Neutrophil (primary cell): ENCODE results near the gene PDE7B.

Experiments
- H3K27ac ChIP-seq: fragments of 200-600 bp; sonication (generic); 2 replicates; pipeline ENCODE4 v1.5.1; 2016; ENCODE audit warnings: mild to moderate bottlenecking, moderate library complexity
- H3K27me3 ChIP-seq: fragments of 200-600 bp; sonication (generic); 2 replicates; pipeline ENCODE4 v1.6.0; 2016; ENCODE audit warnings: mild to moderate bottlenecking
- H3K36me3 ChIP-seq: fragments of 200-600 bp; sonication (generic); 2 replicates; pipeline ENCODE4 v1.5.1; 2017
- H3K4me1 ChIP-seq, 2 experiments: fragments of 200-600 bp in 1 of 2; sonication (generic) in 1 of 2; 1 replicate in 1 of 2; 2 replicates in 1 of 2; pipeline versions ENCODE4 v1.5.1 to v1.6.1; 2013 to 2016; ENCODE audit warnings: low read depth in 1 of 2, low read length in 1 of 2, mild to moderate bottlenecking in 1 of 2, moderate library complexity in 1 of 2; ENCODE audit not compliant: control insufficient read depth in 1 of 2, insufficient read depth in 1 of 2
- H3K4me3 ChIP-seq, 2 experiments: fragments of 200-600 bp in 1 of 2; sonication (generic) in 1 of 2; 1 replicate in 1 of 2; 2 replicates in 1 of 2; pipeline ENCODE4 v1.5.1; 2013 to 2016; ENCODE audit warnings: low read depth in 1 of 2, low read length in 1 of 2, mild to moderate bottlenecking in 1 of 2, moderate library complexity in 1 of 2
- H3K9me3 ChIP-seq: fragments of 200-600 bp; sonication (generic); 2 replicates; pipeline ENCODE4 v1.5.1; 2016
- TF ChIP-seq, protein P1 (sequence below): fragments of 200-600 bp; sonication (generic); IDR thresholded peaks from 2 replicates; pipeline ENCODE4 v1.5.1; 2016; ENCODE audit warnings: antibody characterized with exemption

PDE7B gene

DNA sequence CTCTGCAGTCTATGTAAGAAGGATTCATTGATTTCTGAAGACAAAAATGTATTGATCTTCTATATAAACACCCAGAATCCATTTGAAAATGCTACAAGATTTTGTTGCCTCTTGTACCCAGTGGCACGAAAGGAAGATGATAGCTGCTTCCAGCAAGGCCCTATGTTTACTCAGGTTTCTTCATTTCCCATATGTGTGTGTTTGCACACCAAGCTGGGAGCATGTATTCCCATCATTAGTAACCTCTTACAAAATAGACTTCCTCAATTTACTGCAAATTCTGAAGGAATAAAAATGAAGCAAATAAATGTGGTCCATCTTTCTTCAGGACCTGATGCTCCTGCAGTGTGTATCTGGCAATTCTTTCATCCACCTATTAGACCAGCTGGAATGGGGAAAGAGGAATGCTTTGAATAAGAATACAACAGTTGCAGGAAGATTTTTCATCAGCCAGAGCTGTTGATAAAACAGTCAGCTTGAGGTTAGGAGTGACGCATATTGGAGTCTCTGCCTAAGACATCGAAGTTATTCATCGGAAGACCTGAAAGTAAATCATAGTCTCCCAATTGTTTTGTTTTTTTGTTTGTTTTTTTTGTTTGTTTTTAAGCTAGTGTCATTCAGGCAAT, 132.3 kb downstream of the PDE7B start:
- H3K4me3 ChIP-seq = no peak overlapping the region
- H3K27ac ChIP-seq = no peak overlapping the region
- no peaks in the 10 kb centered on the region for H3K4me1 ChIP-seq
- H3K9me3 ChIP-seq = no peaks in the 10 kb centered on the region
- no peaks in the 10 kb centered on the region for H3K36me3 ChIP-seq
- TF ChIP-seq, protein P1, sequence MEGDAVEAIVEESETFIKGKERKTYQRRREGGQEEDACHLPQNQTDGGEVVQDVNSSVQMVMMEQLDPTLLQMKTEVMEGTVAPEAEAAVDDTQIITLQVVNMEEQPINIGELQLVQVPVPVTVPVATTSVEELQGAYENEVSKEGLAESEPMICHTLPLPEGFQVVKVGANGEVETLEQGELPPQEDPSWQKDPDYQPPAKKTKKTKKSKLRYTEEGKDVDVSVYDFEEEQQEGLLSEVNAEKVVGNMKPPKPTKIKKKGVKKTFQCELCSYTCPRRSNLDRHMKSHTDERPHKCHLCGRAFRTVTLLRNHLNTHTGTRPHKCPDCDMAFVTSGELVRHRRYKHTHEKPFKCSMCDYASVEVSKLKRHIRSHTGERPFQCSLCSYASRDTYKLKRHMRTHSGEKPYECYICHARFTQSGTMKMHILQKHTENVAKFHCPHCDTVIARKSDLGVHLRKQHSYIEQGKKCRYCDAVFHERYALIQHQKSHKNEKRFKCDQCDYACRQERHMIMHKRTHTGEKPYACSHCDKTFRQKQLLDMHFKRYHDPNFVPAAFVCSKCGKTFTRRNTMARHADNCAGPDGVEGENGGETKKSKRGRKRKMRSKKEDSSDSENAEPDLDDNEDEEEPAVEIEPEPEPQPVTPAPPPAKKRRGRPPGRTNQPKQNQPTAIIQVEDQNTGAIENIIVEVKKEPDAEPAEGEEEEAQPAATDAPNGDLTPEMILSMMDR = no peak
- no peaks in the 10 kb centered on the region for H3K27me3 ChIP-seq

- Histone ChIP-seq H3K27me3 (no peaks in the 10 kb centered on the region), H3K36me3 (no peaks in the 10 kb centered on the region), H3K9me3 (no peaks in the 10 kb centered on the region), H3K4me1 (no peaks in the 10 kb centered on the region), H3K27ac (no peak overlapping the region), H3K4me3 (no peak overlapping the region)
- TF ChIP-seq, protein P1 = no peak
Measured at GRCh38 chr6:135985471-135985870, 134.0 kb downstream of the PDE7B start.

DNA sequence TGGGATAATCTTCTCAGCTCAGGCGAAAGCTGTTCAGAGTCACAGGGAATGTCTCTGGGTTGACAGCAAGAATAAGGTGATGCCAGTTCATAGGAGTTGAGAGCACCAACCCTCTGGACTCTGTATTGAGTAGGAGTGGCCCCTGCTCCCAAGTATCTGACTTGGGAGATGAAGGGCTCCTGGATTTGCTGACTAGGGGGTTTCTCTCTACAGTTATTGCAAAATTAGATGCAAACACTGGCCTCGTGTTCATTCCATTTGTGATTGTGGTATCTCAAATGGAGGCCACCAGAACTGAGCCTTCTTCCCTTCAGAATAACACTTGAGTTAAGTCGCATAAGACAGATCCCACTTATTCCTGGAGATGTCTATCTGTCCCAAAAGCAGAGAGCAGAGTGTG, 135.7 kb downstream of the PDE7B start:
- Histone ChIP-seq H3K27me3 (no peaks in the 10 kb centered on the region), H3K36me3 (no peaks in the 10 kb centered on the region), H3K9me3 (no peaks in the 10 kb centered on the region), H3K4me1 (no peaks in the 10 kb centered on the region), H3K4me3 (no peak overlapping the region), H3K27ac (no peak overlapping the region)
- TF ChIP-seq, protein P1 = no peak

DNA sequence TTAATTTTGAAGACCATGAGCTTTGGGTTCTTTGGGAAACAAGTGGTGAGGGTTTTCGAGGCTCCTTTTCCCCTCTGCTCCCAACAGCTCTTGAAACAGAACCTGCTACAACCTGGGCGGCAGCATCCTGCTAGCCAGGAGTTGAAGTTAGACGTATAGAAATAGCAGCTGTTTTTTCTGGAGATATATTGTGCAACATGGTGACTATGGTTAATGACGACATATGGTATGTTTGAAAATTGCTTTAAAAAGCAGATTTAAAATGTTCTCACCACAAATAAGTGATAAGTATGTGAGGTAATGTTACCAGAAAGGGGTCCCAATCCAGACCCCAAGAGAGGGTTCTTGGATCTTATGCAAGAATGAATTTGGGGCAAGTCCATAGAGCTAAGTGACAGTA, 138.9 kb downstream of the PDE7B start:
- Histone ChIP-seq H3K4me1 (no peaks in the 10 kb centered on the region), H3K4me3 (no peak overlapping the region), H3K9me3 (no peaks in the 10 kb centered on the region), H3K27ac (no peak overlapping the region), H3K36me3 (no peaks in the 10 kb centered on the region), H3K27me3 (no peaks in the 10 kb centered on the region)
- TF ChIP-seq, protein P1 = no peak

- no peaks in the 10 kb centered on the region for H3K36me3 ChIP-seq
- TF ChIP-seq, protein P1 = no peak
Measured at GRCh38 chr6:135990855-135991464, 139.5 kb downstream of the PDE7B start.

More at GRCh38 chr6:135990855-135991464, 139.5 kb downstream of the PDE7B start:
- Histone ChIP-seq H3K27ac (no peak overlapping the region), H3K4me1 (no peaks in the 10 kb centered on the region), H3K4me3 (no peak overlapping the region), H3K27me3 (no peaks in the 10 kb centered on the region), H3K9me3 (no peaks in the 10 kb centered on the region)
